ENCODE results near the gene KIF11. TPM values are rescaled to one million over a fixed set of nuclear protein-coding genes. Genes with fewer than 3 reads are reported as not detected.
"Not testable (repeated sequence)": the region's sequence is repeated elsewhere in the genome, so short reads cannot be mapped to it uniquely, and the experiment has no call there.

The KIF11 gene
- total RNA-seq, 3 donors from 2014 or later, result 1.7 to 14.6 (median 3.2) TPM

GRCh38 chr10:92552310-92552709 lies 40.6 kb upstream of the KIF11 start:
- Histone ChIP-seq H3K36me3 (ENCODE audit: low read depth) (no peaks in the 10 kb centered on the region), H3K9me3 (peaks cover 8% of the 10 kb centered on the region), H3K4me3 (no peak overlapping the region), H3K4me1 (ENCODE audit: low read depth) (no peaks in the 10 kb centered on the region)
- no peak for TF ChIP-seq CTCF (IDR thresholded peaks at IDR 0.05)
- intact Hi-C loops (cut with DNase I, micrococcal nuclease), result no loop called here
- ATAC-seq, result no peak
- DNase-seq, result no peak

GRCh38 chr10:92553959-92554358 lies 39.0 kb upstream of the KIF11 start:
- DNase-seq (no peak), ATAC-seq (no peak)
- H3K36me3 ChIP-seq (ENCODE audit: low read depth), result no peaks in the 10 kb centered on the region
- H3K9me3 ChIP-seq, result peaks cover 8% of the 10 kb centered on the region
- intact Hi-C loops (cut with DNase I, micrococcal nuclease), result no loop called here
- no peak for TF ChIP-seq CTCF (IDR thresholded peaks at IDR 0.05)
- no peak overlapping the region for H3K4me3 ChIP-seq
- H3K4me1 ChIP-seq (ENCODE audit: low read depth), result no peaks in the 10 kb centered on the region

GRCh38 chr10:92559046-92559445 lies 33.9 kb upstream of the KIF11 start:
- H3K36me3 ChIP-seq (ENCODE audit: low read depth), result no peaks in the 10 kb centered on the region
- TF ChIP-seq CTCF (IDR thresholded peaks at IDR 0.05), result no peak
- ATAC-seq, result no peak
- intact Hi-C loops (cut with DNase I, micrococcal nuclease), result no loop called here
- peaks cover 3% of the 10 kb centered on the region for H3K9me3 ChIP-seq
- H3K4me3 ChIP-seq, result no peak overlapping the region
- H3K4me1 ChIP-seq (ENCODE audit: low read depth), result no peaks in the 10 kb centered on the region
- no peak for DNase-seq

GRCh38 chr10:92562424-92562823 lies 30.5 kb upstream of the KIF11 start:
- intact Hi-C loops (cut with DNase I, micrococcal nuclease), result no loop called here
- no peaks in the 10 kb centered on the region for H3K9me3 ChIP-seq
- ATAC-seq (no peak), DNase-seq (no peak)
- no peaks in the 10 kb centered on the region for H3K4me1 ChIP-seq (ENCODE audit: low read depth)
- no peak overlapping the region for H3K4me3 ChIP-seq
- TF ChIP-seq CTCF (IDR thresholded peaks at IDR 0.05), result no peak
- H3K36me3 ChIP-seq (ENCODE audit: low read depth), result no peaks in the 10 kb centered on the region

- no peaks in the 10 kb centered on the region for H3K9me3 ChIP-seq
- intact Hi-C loops (cut with DNase I, micrococcal nuclease), result no loop called here
- H3K36me3 ChIP-seq (ENCODE audit: low read depth), result no peaks in the 10 kb centered on the region
- DNase-seq, result no peak
- H3K4me1 ChIP-seq (ENCODE audit: low read depth), result peaks cover 13% of the 10 kb centered on the region
- no peak overlapping the region for H3K4me3 ChIP-seq
- ATAC-seq, result peak; percentile 89
- no peak for TF ChIP-seq CTCF (IDR thresholded peaks at IDR 0.05)
These were observed 24.9 kb upstream of the KIF11 start for GRCh38 chr10:92567952-92568600.

GRCh38 chr10:92569071-92569470 lies 23.9 kb upstream of the KIF11 start:
- no peak for TF ChIP-seq CTCF (IDR thresholded peaks at IDR 0.05)
- intact Hi-C loops (cut with DNase I, micrococcal nuclease), result no loop called here
- no peak overlapping the region for H3K4me3 ChIP-seq
- peaks cover 13% of the 10 kb centered on the region for H3K4me1 ChIP-seq (ENCODE audit: low read depth)
- no peaks in the 10 kb centered on the region for H3K9me3 ChIP-seq
- no peak for ATAC-seq
- H3K36me3 ChIP-seq (ENCODE audit: low read depth), result no peaks in the 10 kb centered on the region
- no peak for DNase-seq

GRCh38 chr10:92569663-92570062 lies 23.3 kb upstream of the KIF11 start:
- intact Hi-C loops (cut with DNase I, micrococcal nuclease), result loop anchor here in 1 of 2 donors (5.0 kb wide), 1 partner anchor 52 kb away; no protein-coding TSS in a partner anchor

More at GRCh38 chr10:92569663-92570062, 23.3 kb upstream of the KIF11 start:
- not testable (repeated sequence) for H3K9me3 ChIP-seq; ATAC-seq; H3K4me3 ChIP-seq; DNase-seq; H3K36me3 ChIP-seq (ENCODE audit: low read depth)
- H3K4me1 ChIP-seq (ENCODE audit: low read depth), result peaks cover 13% of the 10 kb centered on the region

All from mucosa of descending colon (tissue), 3 donors.